GM19025 (cell line): ENCODE results near the gene TTLL8.

ENCODE experiments used
- ATAC-seq: cut with Tn5 transposase; IDR thresholded peaks from one replicate; pipeline ENCODE4 v1.9.1; 2021; ENCODE audit warnings: mild to moderate bottlenecking, low read depth, moderate library complexity; ENCODE audit not compliant: unreplicated experiment

Gene TTLL8

GRCh38 chr22:50083462-50084079 is 25.5 kb upstream of the TTLL8 start:
- ATAC-seq, result no peak

- no peak for ATAC-seq
Measured at GRCh38 chr22:50082961-50083461, 24.9 kb upstream of the TTLL8 start.

- ATAC-seq, result no peak
Measured at GRCh38 chr22:50082197-50082715, 24.2 kb upstream of the TTLL8 start.

GRCh38 chr22:50081426-50082196 is 23.5 kb upstream of the TTLL8 start:
- no peak for ATAC-seq

- no peak for ATAC-seq
Measured at GRCh38 chr22:50080077-50080465, 22.0 kb upstream of the TTLL8 start.

GRCh38 chr22:50078761-50079160 is 20.7 kb upstream of the TTLL8 start:
- ATAC-seq, result no peak

- ATAC-seq, result no peak
Measured at GRCh38 chr22:50078246-50078645, 20.1 kb upstream of the TTLL8 start.

- no peak for ATAC-seq
Measured at GRCh38 chr22:50076646-50077535, 18.8 kb upstream of the TTLL8 start.

- ATAC-seq, result no peak
Measured at GRCh38 chr22:50074551-50075530, 16.7 kb upstream of the TTLL8 start.

GRCh38 chr22:50074056-50074455 is 16.0 kb upstream of the TTLL8 start:
- ATAC-seq, result no peak

- no peak for ATAC-seq
Measured at GRCh38 chr22:50072714-50073538, 14.8 kb upstream of the TTLL8 start.

GRCh38 chr22:50072167-50072555 is 14.1 kb upstream of the TTLL8 start:
- ATAC-seq, result no peak

- no peak for ATAC-seq
Measured at GRCh38 chr22:50071432-50072166, 13.5 kb upstream of the TTLL8 start.

- ATAC-seq, result no peak
Measured at GRCh38 chr22:50070366-50070765, 12.3 kb upstream of the TTLL8 start.

GRCh38 chr22:50068096-50068495 is 10.0 kb upstream of the TTLL8 start:
- no peak for ATAC-seq

GRCh38 chr22:50067244-50067643 is 9.1 kb upstream of the TTLL8 start:
- ATAC-seq, result no peak

GRCh38 chr22:50064453-50064852 is 6.4 kb upstream of the TTLL8 start:
- no peak for ATAC-seq
